Measurements from ENCODE around the gene CNIH4. TPM values are rescaled to one million over a fixed set of nuclear protein-coding genes. Genes with fewer than 3 reads are reported as not detected.
"Not testable (repeated sequence)": the region's sequence is repeated elsewhere in the genome, so short reads cannot be mapped to it uniquely, and the experiment has no call there.

The CNIH4 gene
- polyA plus RNA-seq (2013, experiment 1 of 4): 79.8 TPM
- 81.7 TPM for polyA plus RNA-seq (2013, experiment 2 of 4)
- 66.9 TPM for polyA plus RNA-seq (2013, experiment 3 of 4)
- polyA plus RNA-seq (2013, experiment 4 of 4): 77.0 TPM

DNA sequence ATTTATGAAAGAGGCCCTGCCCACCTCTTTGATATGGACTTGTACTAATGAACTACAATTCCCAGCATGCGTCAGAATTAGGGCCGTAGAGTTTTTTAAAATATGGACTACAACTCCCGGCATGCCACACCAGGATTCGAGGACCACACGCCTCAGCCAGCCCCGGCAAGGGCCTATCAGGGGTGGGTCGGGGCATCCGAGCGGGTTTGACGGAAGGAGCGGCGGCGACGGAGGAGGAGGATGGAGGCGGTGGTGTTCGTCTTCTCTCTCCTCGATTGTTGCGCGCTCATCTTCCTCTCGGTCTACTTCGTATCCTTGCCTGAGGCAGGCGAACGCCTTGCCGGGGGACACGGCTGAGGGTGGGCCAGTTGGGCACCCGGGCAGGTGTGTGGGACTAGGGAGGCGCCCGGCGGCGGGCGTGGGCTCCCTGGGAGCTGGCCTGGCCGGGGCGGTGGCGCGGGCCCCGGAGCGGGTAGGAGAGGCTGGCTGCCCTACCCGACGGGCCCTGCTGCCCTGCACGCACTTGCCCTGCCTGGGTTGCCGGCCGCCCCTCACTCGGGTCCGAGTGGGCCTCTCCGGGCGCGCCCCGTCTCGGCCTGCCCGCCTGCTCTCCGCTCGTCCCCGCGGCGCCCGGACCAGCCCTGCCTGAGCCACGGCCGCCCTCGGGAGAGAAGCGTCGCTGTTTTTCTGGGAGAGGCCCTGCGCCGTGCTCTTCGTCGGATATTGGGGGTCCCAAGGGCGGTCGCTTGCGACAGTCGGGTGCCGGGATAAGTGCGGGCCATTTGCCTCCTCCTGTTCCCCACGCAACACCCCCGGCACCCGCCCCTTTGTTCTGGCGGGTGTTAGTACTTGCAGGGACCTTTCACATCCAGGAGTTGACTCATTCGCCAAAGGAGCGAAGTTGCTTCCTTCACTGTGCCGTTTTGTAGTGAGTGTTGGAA, at the start of gene CNIH4:
CNIH4 (plus strand) TSS at position 195 of the 941 bp plus-strand sequence; CDS start at position 241, 46 bp downstream.
- Histone ChIP-seq H3K27ac (ENCODE audit: insufficient read depth, low read depth, low read length, poor library complexity, severe bottlenecking) (peak within 1 kb of the TSS; percentile 13), H3K4me1 (ENCODE audit: control insufficient read depth, insufficient read depth, low read length) (peaks cover 12% of the 10 kb centered on the region), H3K36me3 (ENCODE audit: control insufficient read depth, insufficient read depth, low read length) (no peaks in the 10 kb centered on the region), H3K9me3 (ENCODE audit: control insufficient read depth, low read length) (no peaks in the 10 kb centered on the region), H3K27me3 (ENCODE audit: control insufficient read depth, insufficient read depth, low read length, poor library complexity, severe bottlenecking) (no peaks in the 10 kb centered on the region), H3K4me3 (ENCODE audit: insufficient read depth, low read depth, low read length) (peak within 1 kb of the TSS; percentile 84)
- 0% methylated on average over 78 of the region's 78 CpGs for WGBS, 2 experiments

GRCh38 chr1:224308064-224308463, 48.6 kb upstream of the CNIH4 start:
- no peaks in the 10 kb centered on the region for H3K4me1 ChIP-seq (ENCODE audit: control insufficient read depth, insufficient read depth, low read length)
- no peak overlapping the region for H3K27ac ChIP-seq (ENCODE audit: insufficient read depth, low read depth, low read length, poor library complexity, severe bottlenecking)
- no peaks in the 10 kb centered on the region for H3K27me3 ChIP-seq (ENCODE audit: control insufficient read depth, insufficient read depth, low read length, poor library complexity, severe bottlenecking)
- peaks cover 23% of the 10 kb centered on the region for H3K36me3 ChIP-seq (ENCODE audit: control insufficient read depth, insufficient read depth, low read length)
- WGBS, 2 experiments: 95 to 99% methylated on average over 3 of the region's 3 CpGs
- H3K4me3 ChIP-seq (ENCODE audit: insufficient read depth, low read depth, low read length): no peak overlapping the region
- no peaks in the 10 kb centered on the region for H3K9me3 ChIP-seq (ENCODE audit: control insufficient read depth, low read length)

GRCh38 chr1:224311503-224311902, 45.2 kb upstream of the CNIH4 start:
- not testable (repeated sequence) for H3K27ac ChIP-seq (ENCODE audit: insufficient read depth, low read depth, low read length, poor library complexity, severe bottlenecking); H3K4me3 ChIP-seq (ENCODE audit: insufficient read depth, low read depth, low read length); H3K4me1 ChIP-seq (ENCODE audit: control insufficient read depth, insufficient read depth, low read length); H3K27me3 ChIP-seq (ENCODE audit: control insufficient read depth, insufficient read depth, low read length, poor library complexity, severe bottlenecking); H3K9me3 ChIP-seq (ENCODE audit: control insufficient read depth, low read length)
- peaks cover 23% of the 10 kb centered on the region for H3K36me3 ChIP-seq (ENCODE audit: control insufficient read depth, insufficient read depth, low read length)
- 80 to 97% methylated on average over 1 of the region's 1 CpG for WGBS, 2 experiments

GRCh38 chr1:224312025-224312424, 44.7 kb upstream of the CNIH4 start:
- H3K27ac ChIP-seq (ENCODE audit: insufficient read depth, low read depth, low read length, poor library complexity, severe bottlenecking): no peak overlapping the region
- H3K9me3 ChIP-seq (ENCODE audit: control insufficient read depth, low read length): no peaks in the 10 kb centered on the region
- no peaks in the 10 kb centered on the region for H3K27me3 ChIP-seq (ENCODE audit: control insufficient read depth, insufficient read depth, low read length, poor library complexity, severe bottlenecking)
- peaks cover 22% of the 10 kb centered on the region for H3K36me3 ChIP-seq (ENCODE audit: control insufficient read depth, insufficient read depth, low read length)
- H3K4me1 ChIP-seq (ENCODE audit: control insufficient read depth, insufficient read depth, low read length): no peaks in the 10 kb centered on the region
- WGBS, 2 experiments: no CpG with 5 or more reads among the region's 2 CpGs
- H3K4me3 ChIP-seq (ENCODE audit: insufficient read depth, low read depth, low read length): no peak overlapping the region

- H3K36me3 ChIP-seq (ENCODE audit: control insufficient read depth, insufficient read depth, low read length): peaks cover 8% of the 10 kb centered on the region
- no peaks in the 10 kb centered on the region for H3K9me3 ChIP-seq (ENCODE audit: control insufficient read depth, low read length)
- no peak overlapping the region for H3K27ac ChIP-seq (ENCODE audit: insufficient read depth, low read depth, low read length, poor library complexity, severe bottlenecking)
- 84 to 95% methylated on average over 4 of the region's 4 CpGs for WGBS, 2 experiments
- no peaks in the 10 kb centered on the region for H3K27me3 ChIP-seq (ENCODE audit: control insufficient read depth, insufficient read depth, low read length, poor library complexity, severe bottlenecking)
- no peaks in the 10 kb centered on the region for H3K4me1 ChIP-seq (ENCODE audit: control insufficient read depth, insufficient read depth, low read length)
- H3K4me3 ChIP-seq (ENCODE audit: insufficient read depth, low read depth, low read length): no peak overlapping the region
These were observed 39.2 kb upstream of the CNIH4 start for GRCh38 chr1:224317383-224318045.

DNA sequence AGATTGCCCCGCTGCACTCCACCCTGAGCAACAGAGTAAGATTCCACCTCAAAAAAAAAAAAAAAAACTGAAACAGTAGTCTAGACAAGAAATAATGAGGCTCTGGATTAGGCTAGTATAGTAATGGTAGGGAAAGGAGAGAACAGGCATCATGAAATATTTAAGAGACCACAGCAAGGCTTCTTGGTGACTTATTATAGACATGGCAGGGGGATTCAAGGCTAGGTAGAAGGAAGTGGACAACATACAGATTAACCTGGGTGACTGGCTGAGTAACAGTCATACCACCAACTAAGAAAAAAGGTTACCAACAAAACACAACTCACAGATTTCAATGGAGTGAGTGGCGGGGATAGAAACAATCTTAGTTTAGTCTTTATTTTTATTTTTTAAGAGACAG, 35.0 kb upstream of the CNIH4 start:
- 97 to 100% methylated on average over 1 to 2 of the region's 2 CpGs for WGBS, 2 experiments
- no peaks in the 10 kb centered on the region for H3K27me3 ChIP-seq (ENCODE audit: control insufficient read depth, insufficient read depth, low read length, poor library complexity, severe bottlenecking)

GRCh38 chr1:224325959-224326358, 30.7 kb upstream of the CNIH4 start:
- H3K4me3 ChIP-seq (ENCODE audit: insufficient read depth, low read depth, low read length): no peak overlapping the region
- H3K4me1 ChIP-seq (ENCODE audit: control insufficient read depth, insufficient read depth, low read length): no peaks in the 10 kb centered on the region
- no peaks in the 10 kb centered on the region for H3K27me3 ChIP-seq (ENCODE audit: control insufficient read depth, insufficient read depth, low read length, poor library complexity, severe bottlenecking)
- no peaks in the 10 kb centered on the region for H3K9me3 ChIP-seq (ENCODE audit: control insufficient read depth, low read length)
- 60 to 100% methylated on average over 1 of the region's 1 CpG for WGBS, 2 experiments
- no peak overlapping the region for H3K27ac ChIP-seq (ENCODE audit: insufficient read depth, low read depth, low read length, poor library complexity, severe bottlenecking)
- H3K36me3 ChIP-seq (ENCODE audit: control insufficient read depth, insufficient read depth, low read length): no peaks in the 10 kb centered on the region

More for the DNA sequence above, 35.0 kb upstream of the CNIH4 start:
- Histone ChIP-seq H3K27ac (ENCODE audit: insufficient read depth, low read depth, low read length, poor library complexity, severe bottlenecking) (no peak overlapping the region), H3K9me3 (ENCODE audit: control insufficient read depth, low read length) (no peaks in the 10 kb centered on the region), H3K4me3 (ENCODE audit: insufficient read depth, low read depth, low read length) (no peak overlapping the region), H3K36me3 (ENCODE audit: control insufficient read depth, insufficient read depth, low read length) (no peaks in the 10 kb centered on the region), H3K4me1 (ENCODE audit: control insufficient read depth, insufficient read depth, low read length) (no peaks in the 10 kb centered on the region)

GRCh38 chr1:224328644-224329043, 28.0 kb upstream of the CNIH4 start:
- H3K36me3 ChIP-seq (ENCODE audit: control insufficient read depth, insufficient read depth, low read length): no peaks in the 10 kb centered on the region
- H3K4me3 ChIP-seq (ENCODE audit: insufficient read depth, low read depth, low read length): peak overlapping the region; percentile 65
- H3K9me3 ChIP-seq (ENCODE audit: control insufficient read depth, low read length): no peaks in the 10 kb centered on the region
- 91 to 93% methylated on average over 6 of the region's 6 CpGs for WGBS, 2 experiments
- no peak overlapping the region for H3K27ac ChIP-seq (ENCODE audit: insufficient read depth, low read depth, low read length, poor library complexity, severe bottlenecking)
- H3K4me1 ChIP-seq (ENCODE audit: control insufficient read depth, insufficient read depth, low read length): no peaks in the 10 kb centered on the region
- H3K27me3 ChIP-seq (ENCODE audit: control insufficient read depth, insufficient read depth, low read length, poor library complexity, severe bottlenecking): no peaks in the 10 kb centered on the region

DNA sequence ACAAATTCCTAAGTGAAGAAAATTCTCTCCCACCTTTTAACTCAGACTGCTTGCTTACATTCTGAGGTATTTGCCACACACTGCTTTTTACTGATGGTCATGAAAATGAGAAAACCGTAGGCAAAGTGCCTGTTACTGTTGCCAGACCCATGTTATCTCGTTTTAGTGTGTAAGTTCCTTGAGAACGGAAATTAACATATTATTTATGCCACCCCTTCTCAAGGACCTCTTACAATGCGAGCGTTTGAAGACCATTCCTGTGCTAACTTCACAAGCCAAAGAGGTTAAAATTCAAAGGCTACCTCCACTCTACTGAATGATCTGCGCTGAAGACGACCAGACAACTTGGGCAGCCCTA, 27.2 kb upstream of the CNIH4 start:
- Histone ChIP-seq H3K4me3 (ENCODE audit: insufficient read depth, low read depth, low read length) (peak overlapping the region; percentile 65), H3K9me3 (ENCODE audit: control insufficient read depth, low read length) (no peaks in the 10 kb centered on the region), H3K36me3 (ENCODE audit: control insufficient read depth, insufficient read depth, low read length) (no peaks in the 10 kb centered on the region), H3K27ac (ENCODE audit: insufficient read depth, low read depth, low read length, poor library complexity, severe bottlenecking) (no peak overlapping the region), H3K27me3 (ENCODE audit: control insufficient read depth, insufficient read depth, low read length, poor library complexity, severe bottlenecking) (no peaks in the 10 kb centered on the region), H3K4me1 (ENCODE audit: control insufficient read depth, insufficient read depth, low read length) (no peaks in the 10 kb centered on the region)
- WGBS, 2 experiments: 2 to 3% methylated on average over 7 of the region's 7 CpGs
